ENCODE data around the gene CALHM2. TPM values are rescaled to one million over a fixed set of nuclear protein-coding genes. Genes with fewer than 3 reads are reported as not detected.

Gene CALHM2
- 8.8 and 10.1 TPM in 2 replicates for polyA plus RNA-seq (2013)

- Histone ChIP-seq H3K4me3 (ENCODE audit: low read depth, low read length) (peak within 1 kb of the TSS; percentile 59), H3K23ac (ENCODE audit: low read length) (no peak within 1 kb of the TSS), H2BK5ac (ENCODE audit: low read depth, low read length, poor library complexity) (no peak within 1 kb of the TSS), H3K9ac (ENCODE audit: low read length) (no peak within 1 kb of the TSS), H3K4me1 (ENCODE audit: control insufficient read depth in 1 of 2, insufficient read depth in 2 of 2, low read length in 2 of 2) (peaks cover 10 to 11% of the 10 kb centered on the region in 2 experiments), H3K79me1 (ENCODE audit: low read length) (peaks cover 5% of the 10 kb centered on the region), H2AFZ (ENCODE audit: insufficient read depth, low read length, poor library complexity) (peak within 1 kb of the TSS; percentile 43), H3K4me2 (ENCODE audit: low read length) (peak within 1 kb of the TSS; percentile 67), H3K14ac (ENCODE audit: low read length) (peak within 1 kb of the TSS; percentile 19), H4K12ac (ENCODE audit: low read depth, low read length) (peak within 1 kb of the TSS; percentile 58), H3K36me3 (ENCODE audit: control insufficient read depth in 1 of 2, insufficient read depth in 2 of 2, low read length in 2 of 2) (peaks cover 8 to 16% of the 10 kb centered on the region in 2 experiments), H2BK120ac (ENCODE audit: insufficient read depth, low read length, poor library complexity) (peak within 1 kb of the TSS; percentile 18), H4K91ac (ENCODE audit: low read depth, low read length) (peak within 1 kb of the TSS; percentile 36), H2AK5ac (ENCODE audit: low read length) (peak within 1 kb of the TSS; percentile 28), H3K18ac (ENCODE audit: low read length) (no peak within 1 kb of the TSS), H3K79me2 (ENCODE audit: control insufficient read depth, insufficient read depth, low read length, poor library complexity) (no peaks in the 10 kb centered on the region), H3K27ac (ENCODE audit: low read depth, low read length) (peak within 1 kb of the TSS; percentile 2), H3K27me3 (ENCODE audit: insufficient read depth, low read length) (no peaks in the 10 kb centered on the region), H3K9me3 (ENCODE audit: insufficient read depth, low read depth, low read length) (no peaks in the 10 kb centered on the region), H4K8ac (ENCODE audit: low read depth, low read length) (peak within 1 kb of the TSS; percentile 41), H3K4ac (ENCODE audit: low read depth, low read length) (no peak within 1 kb of the TSS), H2BK12ac (ENCODE audit: low read length) (no peak within 1 kb of the TSS)
- DNase-seq, result peak; percentile 88
- no CpG with 5 or more reads among the region's 32 CpGs for WGBS (ENCODE audit: extremely low coverage, insufficient coverage, insufficient read length)
Observed at GRCh38 chr10:103451831-103452505, at the start of gene CALHM2. Gene CALHM2, minus strand, starts transcription at chr10:103452370. Its CDS starts 2,429 bp downstream, at chr10:103449941.

- Histone ChIP-seq H3K18ac (ENCODE audit: low read length) (no peak overlapping the region), H3K36me3 (ENCODE audit: control insufficient read depth in 1 of 2, insufficient read depth in 2 of 2, low read length in 2 of 2) (no peaks in the 10 kb centered on the region), H3K27ac (ENCODE audit: low read depth, low read length) (no peak overlapping the region), H3K23ac (ENCODE audit: low read length) (no peak overlapping the region), H3K4ac (ENCODE audit: low read depth, low read length) (no peak overlapping the region), H3K79me1 (ENCODE audit: low read length) (no peaks in the 10 kb centered on the region), H2BK5ac (ENCODE audit: low read depth, low read length, poor library complexity) (no peak overlapping the region), H2AFZ (ENCODE audit: insufficient read depth, low read length, poor library complexity) (no peak overlapping the region), H3K4me2 (ENCODE audit: low read length) (no peak overlapping the region), H3K79me2 (ENCODE audit: control insufficient read depth, insufficient read depth, low read length, poor library complexity) (no peaks in the 10 kb centered on the region), H2BK12ac (ENCODE audit: low read length) (no peak overlapping the region), H4K12ac (ENCODE audit: low read depth, low read length) (no peak overlapping the region), H2BK120ac (ENCODE audit: insufficient read depth, low read length, poor library complexity) (no peak overlapping the region), H3K14ac (ENCODE audit: low read length) (no peak overlapping the region), H3K9me3 (ENCODE audit: insufficient read depth, low read depth, low read length) (no peaks in the 10 kb centered on the region), H3K9ac (ENCODE audit: low read length) (no peak overlapping the region), H3K4me1 (ENCODE audit: control insufficient read depth in 1 of 2, insufficient read depth in 2 of 2, low read length in 2 of 2) (peaks cover 0 to 5% of the 10 kb centered on the region in 2 experiments), H2AK5ac (ENCODE audit: low read length) (no peak overlapping the region), H4K8ac (ENCODE audit: low read depth, low read length) (no peak overlapping the region), H3K27me3 (ENCODE audit: insufficient read depth, low read length) (no peaks in the 10 kb centered on the region), H3K4me3 (ENCODE audit: low read depth, low read length) (no peak overlapping the region), H4K91ac (ENCODE audit: low read depth, low read length) (no peak overlapping the region)
- no peak for DNase-seq
- no CpG with 5 or more reads among the region's 3 CpGs for WGBS (ENCODE audit: extremely low coverage, insufficient coverage, insufficient read length)
Observed at GRCh38 chr10:103501186-103501585, 49.0 kb upstream of the CALHM2 start.

- H3K27ac ChIP-seq (ENCODE audit: low read depth, low read length), result no peak overlapping the region
- peaks cover 0 to 5% of the 10 kb centered on the region in 2 experiments for H3K4me1 ChIP-seq (ENCODE audit: control insufficient read depth in 1 of 2, insufficient read depth in 2 of 2, low read length in 2 of 2)
- H3K36me3 ChIP-seq (ENCODE audit: control insufficient read depth in 1 of 2, insufficient read depth in 2 of 2, low read length in 2 of 2), result no peaks in the 10 kb centered on the region
- H3K9ac ChIP-seq (ENCODE audit: low read length), result no peak overlapping the region
- no peak overlapping the region for H2BK12ac ChIP-seq (ENCODE audit: low read length)
- no peaks in the 10 kb centered on the region for H3K79me1 ChIP-seq (ENCODE audit: low read length)
- no peak overlapping the region for H3K4me2 ChIP-seq (ENCODE audit: low read length)
- no peak for DNase-seq
- H3K9me3 ChIP-seq (ENCODE audit: insufficient read depth, low read depth, low read length), result no peaks in the 10 kb centered on the region
- no peak overlapping the region for H3K4ac ChIP-seq (ENCODE audit: low read depth, low read length)
- no peak overlapping the region for H2AK5ac ChIP-seq (ENCODE audit: low read length)
- H4K12ac ChIP-seq (ENCODE audit: low read depth, low read length), result no peak overlapping the region
- H3K4me3 ChIP-seq (ENCODE audit: low read depth, low read length), result no peak overlapping the region
- no peak overlapping the region for H2BK120ac ChIP-seq (ENCODE audit: insufficient read depth, low read length, poor library complexity)
- no peak overlapping the region for H4K8ac ChIP-seq (ENCODE audit: low read depth, low read length)
- H2BK5ac ChIP-seq (ENCODE audit: low read depth, low read length, poor library complexity), result no peak overlapping the region
- no peak overlapping the region for H4K91ac ChIP-seq (ENCODE audit: low read depth, low read length)
- no peak overlapping the region for H3K18ac ChIP-seq (ENCODE audit: low read length)
- H2AFZ ChIP-seq (ENCODE audit: insufficient read depth, low read length, poor library complexity), result no peak overlapping the region
- peaks cover under 1% of the 10 kb centered on the region for H3K27me3 ChIP-seq (ENCODE audit: insufficient read depth, low read length)
- H3K23ac ChIP-seq (ENCODE audit: low read length), result no peak overlapping the region
- no peak overlapping the region for H3K14ac ChIP-seq (ENCODE audit: low read length)
- WGBS (ENCODE audit: extremely low coverage, insufficient coverage, insufficient read length), result no CpG with 5 or more reads among the region's 6 CpGs
- no peaks in the 10 kb centered on the region for H3K79me2 ChIP-seq (ENCODE audit: control insufficient read depth, insufficient read depth, low read length, poor library complexity)
Observed at GRCh38 chr10:103500481-103500880, 48.3 kb upstream of the CALHM2 start.

- H2BK120ac ChIP-seq (ENCODE audit: insufficient read depth, low read length, poor library complexity), result no peak overlapping the region
- no peak overlapping the region for H3K14ac ChIP-seq (ENCODE audit: low read length)
- H4K8ac ChIP-seq (ENCODE audit: low read depth, low read length), result no peak overlapping the region
- H3K4me2 ChIP-seq (ENCODE audit: low read length), result no peak overlapping the region
- H3K9ac ChIP-seq (ENCODE audit: low read length), result no peak overlapping the region
- no peak overlapping the region for H2BK12ac ChIP-seq (ENCODE audit: low read length)
- no CpG with 5 or more reads among the region's 7 CpGs for WGBS (ENCODE audit: extremely low coverage, insufficient coverage, insufficient read length)
- no peak overlapping the region for H4K91ac ChIP-seq (ENCODE audit: low read depth, low read length)
- no peak overlapping the region for H3K23ac ChIP-seq (ENCODE audit: low read length)
- DNase-seq, result no peak
- H3K36me3 ChIP-seq (ENCODE audit: control insufficient read depth in 1 of 2, insufficient read depth in 2 of 2, low read length in 2 of 2), result no peaks in the 10 kb centered on the region
- H4K12ac ChIP-seq (ENCODE audit: low read depth, low read length), result no peak overlapping the region
- no peaks in the 10 kb centered on the region for H3K79me2 ChIP-seq (ENCODE audit: control insufficient read depth, insufficient read depth, low read length, poor library complexity)
- no peak overlapping the region for H3K18ac ChIP-seq (ENCODE audit: low read length)
- H3K79me1 ChIP-seq (ENCODE audit: low read length), result no peaks in the 10 kb centered on the region
- H3K9me3 ChIP-seq (ENCODE audit: insufficient read depth, low read depth, low read length), result no peaks in the 10 kb centered on the region
- H2AK5ac ChIP-seq (ENCODE audit: low read length), result no peak overlapping the region
- peaks cover 0 to 5% of the 10 kb centered on the region in 2 experiments for H3K4me1 ChIP-seq (ENCODE audit: control insufficient read depth in 1 of 2, insufficient read depth in 2 of 2, low read length in 2 of 2)
- H3K27ac ChIP-seq (ENCODE audit: low read depth, low read length), result no peak overlapping the region
- peaks cover 7% of the 10 kb centered on the region for H3K27me3 ChIP-seq (ENCODE audit: insufficient read depth, low read length)
- H3K4me3 ChIP-seq (ENCODE audit: low read depth, low read length), result no peak overlapping the region
- no peak overlapping the region for H2BK5ac ChIP-seq (ENCODE audit: low read depth, low read length, poor library complexity)
- no peak overlapping the region for H3K4ac ChIP-seq (ENCODE audit: low read depth, low read length)
- no peak overlapping the region for H2AFZ ChIP-seq (ENCODE audit: insufficient read depth, low read length, poor library complexity)
Observed at GRCh38 chr10:103499881-103500280, 47.7 kb upstream of the CALHM2 start.
